ENCODE results near the gene NME2. TPM values are rescaled to one million over a fixed set of nuclear protein-coding genes. Genes with fewer than 3 reads are reported as not detected.

The NME2 gene
- polyA plus RNA-seq, 1 donor, result 386 TPM

DNA sequence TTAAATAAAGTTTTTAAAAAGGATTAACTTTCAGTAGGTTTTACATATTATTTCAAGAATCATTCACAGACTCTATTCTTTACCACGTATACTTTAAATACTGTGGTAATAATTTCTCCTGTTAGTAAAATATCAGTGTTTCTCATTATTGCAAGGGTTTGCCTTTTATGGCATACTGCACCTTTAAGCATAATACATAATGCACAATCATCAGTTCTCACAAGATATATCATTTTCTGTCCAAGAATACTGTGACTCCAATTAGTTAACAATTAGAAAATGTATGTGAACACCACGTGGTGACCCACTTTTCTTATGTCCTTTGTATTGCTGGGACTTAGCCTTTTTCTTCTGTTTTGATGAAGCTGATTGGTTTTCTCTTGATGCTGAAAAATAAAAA lies 25.7 kb downstream of the NME2 start:
- no peak overlapping the region for H3K4me3 ChIP-seq (ENCODE audit: low read length)
- no peaks in the 10 kb centered on the region for H3K27me3 ChIP-seq (ENCODE audit: control insufficient read depth, insufficient read depth, low read length)
- no peak for DNase-seq
- peaks cover 44% of the 10 kb centered on the region for H3K36me3 ChIP-seq (ENCODE audit: control insufficient read depth, insufficient read depth, low read length)
- H3K27ac ChIP-seq (ENCODE audit: low read length), result no peak overlapping the region
- H3K9me3 ChIP-seq (ENCODE audit: control insufficient read depth, low read depth, low read length), result no peaks in the 10 kb centered on the region
- H3K4me1 ChIP-seq (ENCODE audit: control insufficient read depth, insufficient read depth, low read length), result no peaks in the 10 kb centered on the region
- 100% methylated on average over 1 of the region's 2 CpGs for WGBS (ENCODE audit: insufficient coverage, low lambda C conversion rate)

DNA sequence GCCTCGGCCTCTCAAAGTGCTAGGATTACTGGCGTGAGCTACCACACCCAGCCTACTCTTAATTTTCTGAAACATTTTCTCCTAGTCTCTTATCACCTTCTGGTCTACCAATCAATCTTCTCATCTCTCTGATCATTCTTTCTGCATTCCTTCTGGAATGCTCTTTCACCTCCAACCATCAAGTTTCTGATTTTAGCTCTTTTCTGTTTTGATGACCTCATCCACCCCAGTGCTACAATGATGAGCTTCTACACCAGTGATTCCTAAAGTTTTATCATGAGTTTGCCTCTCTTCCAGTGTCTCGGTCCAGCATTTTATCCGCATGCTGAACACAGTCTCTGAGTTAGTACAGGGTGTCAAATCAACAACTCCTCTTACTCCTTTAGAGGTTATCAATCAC lies 31.5 kb downstream of the NME2 start:
- Histone ChIP-seq H3K27ac (ENCODE audit: low read length) (no peak overlapping the region), H3K4me3 (ENCODE audit: low read length) (no peak overlapping the region), H3K36me3 (ENCODE audit: control insufficient read depth, insufficient read depth, low read length) (peaks cover 67% of the 10 kb centered on the region), H3K27me3 (ENCODE audit: control insufficient read depth, insufficient read depth, low read length) (no peaks in the 10 kb centered on the region), H3K9me3 (ENCODE audit: control insufficient read depth, low read depth, low read length) (no peaks in the 10 kb centered on the region), H3K4me1 (ENCODE audit: control insufficient read depth, insufficient read depth, low read length) (no peaks in the 10 kb centered on the region)
- DNase-seq, result no peak
- WGBS (ENCODE audit: insufficient coverage, low lambda C conversion rate), result 100% methylated on average over 2 of the region's 4 CpGs

DNA sequence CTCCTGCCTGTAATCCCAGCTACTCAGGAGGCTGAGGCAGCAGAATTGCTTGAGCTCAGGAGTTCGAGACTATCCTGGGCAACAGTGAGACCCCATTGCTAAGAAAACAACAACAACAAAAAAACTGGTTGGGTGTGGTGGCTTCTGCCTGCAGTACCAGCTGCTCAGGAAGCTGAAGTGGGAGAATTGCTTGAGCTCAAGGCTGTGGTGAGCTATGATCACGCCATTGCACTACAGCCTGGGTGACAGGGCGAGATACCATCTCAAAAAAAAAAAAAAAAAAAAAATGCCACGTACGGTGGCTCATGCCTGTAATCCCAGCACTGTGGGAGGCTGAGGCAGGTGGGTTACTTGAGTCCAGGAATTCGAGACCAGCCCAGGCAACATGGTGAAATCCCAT lies 34.1 kb downstream of the NME2 start:
- no peak for DNase-seq
- Histone ChIP-seq H3K27ac (ENCODE audit: low read length) (no peak overlapping the region), H3K36me3 (ENCODE audit: control insufficient read depth, insufficient read depth, low read length) (peaks cover 62% of the 10 kb centered on the region), H3K9me3 (ENCODE audit: control insufficient read depth, low read depth, low read length) (no peaks in the 10 kb centered on the region), H3K4me3 (ENCODE audit: low read length) (no peak overlapping the region), H3K27me3 (ENCODE audit: control insufficient read depth, insufficient read depth, low read length) (no peaks in the 10 kb centered on the region), H3K4me1 (ENCODE audit: control insufficient read depth, insufficient read depth, low read length) (no peaks in the 10 kb centered on the region)
- WGBS (ENCODE audit: insufficient coverage, low lambda C conversion rate), result no CpG with 5 or more reads among the region's 6 CpGs

DNA sequence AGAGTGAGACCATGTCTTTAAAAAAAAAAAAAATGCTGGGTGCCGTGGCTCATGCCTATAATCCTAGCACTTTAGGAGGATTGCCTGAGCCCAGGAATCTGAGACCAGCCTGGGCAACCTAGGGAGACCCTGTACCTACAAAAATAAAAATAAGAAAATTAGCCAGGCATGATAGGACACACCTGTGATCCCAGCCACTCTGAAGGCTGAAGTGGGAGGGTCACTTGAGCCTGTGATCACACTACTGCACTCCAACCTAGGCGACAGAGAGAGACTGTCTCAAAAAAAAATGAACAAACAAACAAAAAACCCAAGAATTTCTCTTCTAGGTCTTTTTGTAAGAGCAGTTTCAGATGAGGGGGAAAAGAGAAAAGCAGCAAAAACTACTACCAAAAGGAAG lies 34.6 kb downstream of the NME2 start:
- no peak overlapping the region for H3K27ac ChIP-seq (ENCODE audit: low read length)
- no peaks in the 10 kb centered on the region for H3K9me3 ChIP-seq (ENCODE audit: control insufficient read depth, low read depth, low read length)
- WGBS (ENCODE audit: insufficient coverage, low lambda C conversion rate), result 89% methylated on average over 1 of the region's 2 CpGs
- H3K27me3 ChIP-seq (ENCODE audit: control insufficient read depth, insufficient read depth, low read length), result no peaks in the 10 kb centered on the region
- H3K36me3 ChIP-seq (ENCODE audit: control insufficient read depth, insufficient read depth, low read length), result peaks cover 62% of the 10 kb centered on the region
- no peak for DNase-seq
- no peaks in the 10 kb centered on the region for H3K4me1 ChIP-seq (ENCODE audit: control insufficient read depth, insufficient read depth, low read length)
- H3K4me3 ChIP-seq (ENCODE audit: low read length), result no peak overlapping the region

DNA sequence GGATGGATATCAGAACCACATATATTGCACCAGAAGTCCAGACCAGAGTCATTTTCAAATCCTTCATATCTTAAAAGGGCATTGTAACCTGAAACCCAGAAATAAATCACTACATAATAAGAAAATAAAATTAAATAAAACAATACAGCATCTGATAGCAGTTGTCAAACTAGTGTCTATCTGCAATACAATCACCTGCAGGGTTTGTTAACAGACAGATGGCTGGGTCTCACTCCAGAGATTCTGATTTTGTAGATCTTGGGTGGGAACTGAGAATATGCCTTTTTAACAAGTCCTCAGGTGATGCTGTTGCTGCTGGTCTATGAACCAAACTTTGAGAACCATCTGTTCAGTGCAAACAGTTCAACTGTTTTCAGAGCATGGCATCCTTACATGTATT lies 37.6 kb downstream of the NME2 start:
- no peaks in the 10 kb centered on the region for H3K27me3 ChIP-seq (ENCODE audit: control insufficient read depth, insufficient read depth, low read length)
- peaks cover 62% of the 10 kb centered on the region for H3K36me3 ChIP-seq (ENCODE audit: control insufficient read depth, insufficient read depth, low read length)
- H3K4me3 ChIP-seq (ENCODE audit: low read length), result no peak overlapping the region
- no peak for DNase-seq
- no peak overlapping the region for H3K27ac ChIP-seq (ENCODE audit: low read length)
- H3K9me3 ChIP-seq (ENCODE audit: control insufficient read depth, low read depth, low read length), result no peaks in the 10 kb centered on the region
- no peaks in the 10 kb centered on the region for H3K4me1 ChIP-seq (ENCODE audit: control insufficient read depth, insufficient read depth, low read length)

DNA sequence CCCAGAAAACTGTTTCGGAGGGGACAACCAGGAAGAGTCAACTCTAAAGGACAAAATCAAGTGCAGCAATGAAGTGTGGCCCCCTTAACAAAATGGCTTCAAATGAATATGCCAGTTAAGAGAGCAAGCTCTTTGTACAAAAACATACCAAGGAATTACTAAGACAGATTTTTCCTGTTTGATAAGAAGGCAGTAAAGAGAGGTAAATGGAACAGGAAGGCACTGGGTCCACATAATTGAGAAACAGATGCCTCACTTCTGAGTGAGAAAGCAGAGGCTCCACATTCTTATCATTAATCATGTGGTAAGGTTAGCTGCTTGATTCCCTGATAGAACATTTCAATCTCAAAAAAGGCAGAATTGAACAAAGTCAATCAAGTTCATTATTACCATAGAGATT lies 48.7 kb downstream of the NME2 start:
- H3K27me3 ChIP-seq (ENCODE audit: control insufficient read depth, insufficient read depth, low read length), result no peaks in the 10 kb centered on the region
- no peak overlapping the region for H3K4me3 ChIP-seq (ENCODE audit: low read length)
- peaks cover 43% of the 10 kb centered on the region for H3K36me3 ChIP-seq (ENCODE audit: control insufficient read depth, insufficient read depth, low read length)
- DNase-seq, result peak in 1 of 2 donors; percentile 12
- WGBS (ENCODE audit: insufficient coverage, low lambda C conversion rate), result no CpG with 5 or more reads among the region's 1 CpG
- H3K4me1 ChIP-seq (ENCODE audit: control insufficient read depth, insufficient read depth, low read length), result no peaks in the 10 kb centered on the region
- no peaks in the 10 kb centered on the region for H3K9me3 ChIP-seq (ENCODE audit: control insufficient read depth, low read depth, low read length)
- no peak overlapping the region for H3K27ac ChIP-seq (ENCODE audit: low read length)

DNA sequence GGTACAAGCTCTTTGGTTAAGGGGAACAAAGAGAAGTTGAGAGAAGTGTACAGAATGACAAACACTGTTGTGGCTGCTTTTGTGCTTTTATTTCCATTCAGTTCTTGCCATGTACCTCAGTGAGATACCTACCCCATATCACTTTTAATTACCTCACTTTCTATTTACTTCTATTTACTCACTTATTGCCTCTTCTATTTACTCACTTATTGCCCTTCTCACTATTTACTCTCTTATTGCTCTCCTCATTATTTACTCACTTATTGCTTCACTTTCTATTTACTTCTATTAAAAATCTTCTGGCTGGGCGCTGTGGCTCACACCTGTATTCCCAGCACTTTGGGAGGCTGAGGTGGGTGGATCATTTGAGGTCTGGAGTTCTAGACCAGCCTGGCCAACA lies 51.7 kb downstream of the NME2 start:
- H3K4me3 ChIP-seq (ENCODE audit: low read length), result no peak overlapping the region
- DNase-seq, result no peak
- peaks cover 46% of the 10 kb centered on the region for H3K36me3 ChIP-seq (ENCODE audit: control insufficient read depth, insufficient read depth, low read length)
- 100% methylated on average over 1 of the region's 1 CpG for WGBS (ENCODE audit: insufficient coverage, low lambda C conversion rate)
- H3K27ac ChIP-seq (ENCODE audit: low read length), result no peak overlapping the region
- no peaks in the 10 kb centered on the region for H3K4me1 ChIP-seq (ENCODE audit: control insufficient read depth, insufficient read depth, low read length)
- H3K9me3 ChIP-seq (ENCODE audit: control insufficient read depth, low read depth, low read length), result no peaks in the 10 kb centered on the region
- no peaks in the 10 kb centered on the region for H3K27me3 ChIP-seq (ENCODE audit: control insufficient read depth, insufficient read depth, low read length)

DNA sequence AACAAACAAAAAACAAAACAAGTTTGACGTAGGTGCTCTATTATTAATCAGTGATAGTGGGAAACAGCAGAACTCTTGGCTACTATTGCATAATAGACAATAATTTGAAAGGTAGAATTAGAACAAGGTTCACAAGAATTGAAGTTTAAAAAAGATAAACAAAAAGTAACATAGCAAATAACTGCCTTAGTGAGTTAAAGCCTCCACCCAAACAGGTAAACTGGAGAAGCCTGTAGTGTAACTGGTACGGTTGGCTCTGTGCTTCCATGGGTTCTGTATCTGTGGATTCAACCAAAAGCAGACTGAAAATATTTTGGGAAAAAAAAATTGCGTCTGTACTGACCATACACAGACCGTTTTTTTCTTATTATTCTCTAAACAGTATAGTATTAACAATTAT lies 55.1 kb downstream of the NME2 start:
- no peak overlapping the region for H3K27ac ChIP-seq (ENCODE audit: low read length)
- no peak overlapping the region for H3K4me3 ChIP-seq (ENCODE audit: low read length)
- no peaks in the 10 kb centered on the region for H3K9me3 ChIP-seq (ENCODE audit: control insufficient read depth, low read depth, low read length)
- H3K4me1 ChIP-seq (ENCODE audit: control insufficient read depth, insufficient read depth, low read length), result no peaks in the 10 kb centered on the region
- DNase-seq, result no peak
- WGBS (ENCODE audit: insufficient coverage, low lambda C conversion rate), result 86% methylated on average over 3 of the region's 4 CpGs
- H3K27me3 ChIP-seq (ENCODE audit: control insufficient read depth, insufficient read depth, low read length), result no peaks in the 10 kb centered on the region
- H3K36me3 ChIP-seq (ENCODE audit: control insufficient read depth, insufficient read depth, low read length), result peaks cover 38% of the 10 kb centered on the region

Other genes starting within 250 kb of the NME2 start
- gene SPAG9, start 45.5 kb upstream of the NME2 start, polyA plus RNA-seq, result 68.2 TPM
- 60.0 TPM for gene NME1, start 12.9 kb upstream of the NME2 start, polyA plus RNA-seq
- 28.0 TPM for gene MBTD1, start 93.6 kb downstream of the NME2 start, polyA plus RNA-seq
- gene UTP18, start 94.1 kb downstream of the NME2 start, polyA plus RNA-seq, result 37.0 TPM